GM12878 (cell line): Measurements from ENCODE around the gene MEF2C. TPM values are rescaled to one million over a fixed set of nuclear protein-coding genes. Genes with fewer than 3 reads are reported as not detected.
A peak's percentile ranks its signal among the peaks of the same experiment; 100 is the strongest.

Experiments used
- CBX3 ChIP-seq: fragments of 200-600 bp; sonication (generic); IDR thresholded peaks from 2 replicates; pipeline ENCODE4 v1.6.1; 2016; ENCODE audit warnings: low read depth, borderline replicate concordance
- HDAC2 ChIP-seq: fragments of 200-600 bp; sonication (generic); IDR thresholded peaks from 2 replicates; pipeline ENCODE4 v1.6.1; 2017
- KAT2A ChIP-seq: conservative IDR thresholded peaks from 2 replicates; pipeline ENCODE4 v1.6.1; 2011; ENCODE audit warnings: low read depth, low read length; ENCODE audit not compliant: control insufficient read depth
- NR2F1 ChIP-seq: fragments of 450-650 bp; conservative IDR thresholded peaks from 2 replicates; pipeline ENCODE4 v1.6.1; 2017; ENCODE audit warnings: mild to moderate bottlenecking
- RAD51 ChIP-seq: fragments of 450-650 bp; IDR thresholded peaks from 2 replicates; pipeline ENCODE4 v1.6.1; 2016; ENCODE audit warnings: moderate library complexity, mild to moderate bottlenecking, inconsistent platforms
- RUNX3 ChIP-seq: IDR thresholded peaks from 2 replicates; pipeline ENCODE4 v1.6.1; 2012; ENCODE audit warnings: low read length, inconsistent platforms
- STAT3 ChIP-seq: IDR thresholded peaks from 2 replicates; pipeline ENCODE4 v1.6.1; 2011; ENCODE audit warnings: low read depth, low read length, improper control_type of control experiment
- YY1 ChIP-seq: IDR thresholded peaks from 2 replicates; pipeline ENCODE4 v1.6.1; 2011; ENCODE audit warnings: low read depth, mild to moderate bottlenecking, low read length
- polyA plus RNA-seq, 11 experiments: library from polyadenylated mRNA; depleted of rRNA in 4 of 11; unstranded in 6 of 11; stranded (reverse) in 5 of 11; fragments of >200 nt; fragmentation: Nextera tagmentation in 4 of 11; fragmentation: Illumina TruSeq in 1 of 11; extraction: Ambion mirVana in 4 of 11; extraction: Trizol in 1 of 11; gene quantifications; 1 replicate in 1 of 11; 2 replicates in 10 of 11; pipeline versions ENCODE4 v1.2.1 to v1.2.3, GENCODE V29; 2011 to 2016; ENCODE audit warnings: inconsistent platforms in 2 of 11, missing spikeins in 2 of 11, low read depth in 1 of 11
- total RNA-seq, 4 experiments: library from RNA; depleted of rRNA in 3 of 4; stranded (reverse); fragments of >200 nt in 3 of 4; fragmentation: Illumina TruSeq in 1 of 4; extraction: Trizol in 1 of 4; gene quantifications; 2 replicates each; pipeline versions ENCODE4 v1.2.1 to v1.2.3, GENCODE V29; 2013 to 2021
- TF ChIP-seq, protein P1 (sequence below): fragments of 450-650 bp; IDR thresholded peaks from 2 replicates; pipeline ENCODE4 v1.6.1; 2017; ENCODE audit warnings: mild to moderate bottlenecking, moderate library complexity

Gene MEF2C
- total and polyA plus RNA-seq, 10 of the 15 experiments (the other 5 are each of a cell fraction or from before 2014, with no cell fraction given): 104 to 225 (median 180) TPM

DNA sequence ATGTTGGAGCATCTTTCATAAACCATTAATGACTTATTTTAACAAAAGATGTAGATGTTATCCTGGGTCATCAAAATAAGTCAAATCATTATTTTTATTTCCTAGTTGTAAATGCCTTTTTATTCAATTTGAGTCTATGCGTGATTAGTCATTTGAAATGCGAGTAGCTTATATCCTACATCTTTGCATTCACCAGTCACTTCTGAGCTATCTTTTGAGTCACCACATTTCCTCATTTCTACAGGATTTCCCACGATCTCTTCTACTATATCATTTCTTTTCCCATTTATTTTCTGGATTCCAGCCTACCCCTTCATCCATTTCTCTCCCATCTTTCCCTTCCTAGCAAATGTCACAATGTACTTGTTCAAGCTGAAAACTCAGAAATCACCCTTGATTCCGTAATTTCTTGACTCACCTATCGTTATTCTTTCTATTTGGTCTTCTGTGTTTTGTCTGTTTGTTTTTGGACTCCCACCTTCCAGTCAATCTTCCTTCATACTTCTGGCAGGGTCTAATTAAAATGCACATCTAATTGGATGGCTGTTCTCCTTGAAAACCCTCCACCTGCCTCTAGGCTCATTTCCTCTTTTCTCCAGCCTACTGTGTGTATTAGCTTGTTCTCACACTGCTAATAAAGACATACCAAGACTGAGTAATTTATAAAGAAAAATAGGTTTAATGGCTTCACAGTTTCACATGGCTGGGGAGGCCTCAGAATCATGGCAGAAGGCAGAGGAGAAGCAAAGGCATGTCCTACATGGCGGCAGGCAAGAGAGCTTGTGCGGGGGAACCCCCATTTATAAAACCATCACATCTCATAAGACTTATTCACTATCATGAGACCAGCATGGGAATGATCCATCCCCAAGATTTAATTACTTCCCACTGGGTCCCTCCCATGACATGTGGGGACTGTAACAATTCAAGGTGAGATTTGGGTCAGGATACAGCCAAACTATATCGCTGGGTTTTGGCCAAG is 112.4 kb downstream of the MEF2C start (continued):
- TF ChIP-seq, protein P1, sequence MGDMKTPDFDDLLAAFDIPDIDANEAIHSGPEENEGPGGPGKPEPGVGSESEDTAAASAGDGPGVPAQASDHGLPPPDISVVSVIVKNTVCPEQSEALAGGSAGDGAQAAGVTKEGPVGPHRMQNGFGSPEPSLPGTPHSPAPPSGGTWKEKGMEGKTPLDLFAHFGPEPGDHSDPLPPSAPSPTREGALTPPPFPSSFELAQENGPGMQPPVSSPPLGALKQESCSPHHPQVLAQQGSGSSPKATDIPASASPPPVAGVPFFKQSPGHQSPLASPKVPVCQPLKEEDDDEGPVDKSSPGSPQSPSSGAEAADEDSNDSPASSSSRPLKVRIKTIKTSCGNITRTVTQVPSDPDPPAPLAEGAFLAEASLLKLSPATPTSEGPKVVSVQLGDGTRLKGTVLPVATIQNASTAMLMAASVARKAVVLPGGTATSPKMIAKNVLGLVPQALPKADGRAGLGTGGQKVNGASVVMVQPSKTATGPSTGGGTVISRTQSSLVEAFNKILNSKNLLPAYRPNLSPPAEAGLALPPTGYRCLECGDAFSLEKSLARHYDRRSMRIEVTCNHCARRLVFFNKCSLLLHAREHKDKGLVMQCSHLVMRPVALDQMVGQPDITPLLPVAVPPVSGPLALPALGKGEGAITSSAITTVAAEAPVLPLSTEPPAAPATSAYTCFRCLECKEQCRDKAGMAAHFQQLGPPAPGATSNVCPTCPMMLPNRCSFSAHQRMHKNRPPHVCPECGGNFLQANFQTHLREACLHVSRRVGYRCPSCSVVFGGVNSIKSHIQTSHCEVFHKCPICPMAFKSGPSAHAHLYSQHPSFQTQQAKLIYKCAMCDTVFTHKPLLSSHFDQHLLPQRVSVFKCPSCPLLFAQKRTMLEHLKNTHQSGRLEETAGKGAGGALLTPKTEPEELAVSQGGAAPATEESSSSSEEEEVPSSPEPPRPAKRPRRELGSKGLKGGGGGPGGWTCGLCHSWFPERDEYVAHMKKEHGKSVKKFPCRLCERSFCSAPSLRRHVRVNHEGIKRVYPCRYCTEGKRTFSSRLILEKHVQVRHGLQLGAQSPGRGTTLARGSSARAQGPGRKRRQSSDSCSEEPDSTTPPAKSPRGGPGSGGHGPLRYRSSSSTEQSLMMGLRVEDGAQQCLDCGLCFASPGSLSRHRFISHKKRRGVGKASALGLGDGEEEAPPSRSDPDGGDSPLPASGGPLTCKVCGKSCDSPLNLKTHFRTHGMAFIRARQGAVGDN: no peak
- TF ChIP-seq STAT3 (no peak), RUNX3 (0 out of 2 replicates have a peak, but pooled peaks have one; percentile 5), KAT2A (no peak), YY1 (peak; percentile 39; the same call in 1 of the 2 replicates), HDAC2 (no peak), RAD51 (no peak), NR2F1 (no peak), CBX3 (no peak)
